Measurements from ENCODE around the gene PASK.

DNA sequence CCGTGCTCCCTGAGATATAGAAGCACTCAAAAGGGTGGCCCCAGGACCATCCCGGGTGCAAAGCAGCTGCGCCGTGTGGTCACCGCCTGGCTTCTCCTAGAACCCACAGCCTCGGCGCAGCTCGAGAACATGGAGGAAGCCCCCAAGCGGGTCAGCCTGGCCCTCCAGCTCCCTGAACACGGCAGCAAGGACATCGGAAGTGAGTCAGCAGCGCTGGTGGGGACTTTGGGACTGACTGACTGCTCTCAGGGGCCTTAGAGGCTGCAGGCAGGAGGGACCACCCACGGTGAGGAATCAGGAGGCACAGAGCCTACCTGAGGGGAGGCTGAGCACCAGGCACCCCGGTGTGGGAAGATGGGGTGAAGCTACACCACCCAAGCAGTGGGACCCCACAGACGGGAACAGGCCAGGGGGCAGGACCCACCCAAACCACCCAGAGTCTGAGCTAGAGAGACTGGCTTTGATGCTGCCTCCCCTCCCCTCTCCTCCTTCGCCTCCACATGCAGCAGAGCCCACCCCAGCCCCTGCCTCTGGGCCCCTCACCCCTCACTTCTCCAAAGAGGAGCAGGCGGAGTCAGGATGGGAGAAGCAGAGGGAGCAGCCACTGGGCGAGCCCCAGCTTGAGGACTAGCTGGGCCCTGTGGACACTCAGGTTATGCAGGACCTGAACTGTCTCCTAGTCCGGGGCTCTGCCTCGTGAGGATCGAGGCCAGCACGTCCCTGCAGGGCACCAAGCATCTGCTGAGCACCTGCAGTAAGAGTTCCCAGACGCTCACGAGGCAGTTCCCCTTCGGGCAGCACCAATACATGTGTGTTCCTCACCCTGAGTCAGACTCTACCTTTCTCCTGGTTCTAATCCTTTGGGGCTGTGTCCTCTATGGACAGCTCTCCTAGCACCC, 75.9 kb downstream of the PASK start:
- TF ChIP-seq, protein P1, sequence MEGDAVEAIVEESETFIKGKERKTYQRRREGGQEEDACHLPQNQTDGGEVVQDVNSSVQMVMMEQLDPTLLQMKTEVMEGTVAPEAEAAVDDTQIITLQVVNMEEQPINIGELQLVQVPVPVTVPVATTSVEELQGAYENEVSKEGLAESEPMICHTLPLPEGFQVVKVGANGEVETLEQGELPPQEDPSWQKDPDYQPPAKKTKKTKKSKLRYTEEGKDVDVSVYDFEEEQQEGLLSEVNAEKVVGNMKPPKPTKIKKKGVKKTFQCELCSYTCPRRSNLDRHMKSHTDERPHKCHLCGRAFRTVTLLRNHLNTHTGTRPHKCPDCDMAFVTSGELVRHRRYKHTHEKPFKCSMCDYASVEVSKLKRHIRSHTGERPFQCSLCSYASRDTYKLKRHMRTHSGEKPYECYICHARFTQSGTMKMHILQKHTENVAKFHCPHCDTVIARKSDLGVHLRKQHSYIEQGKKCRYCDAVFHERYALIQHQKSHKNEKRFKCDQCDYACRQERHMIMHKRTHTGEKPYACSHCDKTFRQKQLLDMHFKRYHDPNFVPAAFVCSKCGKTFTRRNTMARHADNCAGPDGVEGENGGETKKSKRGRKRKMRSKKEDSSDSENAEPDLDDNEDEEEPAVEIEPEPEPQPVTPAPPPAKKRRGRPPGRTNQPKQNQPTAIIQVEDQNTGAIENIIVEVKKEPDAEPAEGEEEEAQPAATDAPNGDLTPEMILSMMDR (conservative IDR thresholded peaks at IDR 0.05; ENCODE audit: low read length): no peak
- TF ChIP-seq EZH2phosphoT487 (IDR thresholded peaks at IDR 0.05; ENCODE audit: borderline replicate concordance, low read depth, low read length): no peak
